Embryonic facial prominence (tissue), 1 donor: ENCODE results near the gene ZC3HAV1.
"Not testable (repeated sequence)": the region's sequence is repeated elsewhere in the genome, so short reads cannot be mapped to it uniquely, and the experiment has no call there.

Experiments used
- DNase-seq: peaks from one replicate; pipeline ENCODE4 v3.0.0-alpha.2; 2016; ENCODE audit errors: extremely low spot score

The ZC3HAV1 gene

GRCh38 chr7:139054101-139054500, 55.4 kb downstream of the ZC3HAV1 start:
- DNase-seq = no peak

- no peak for DNase-seq
Observed at GRCh38 chr7:139051655-139052054, 57.9 kb downstream of the ZC3HAV1 start.

GRCh38 chr7:139049936-139050335, 59.6 kb downstream of the ZC3HAV1 start:
- DNase-seq = no peak

GRCh38 chr7:139049111-139049510, 60.4 kb downstream of the ZC3HAV1 start:
- DNase-seq = no peak

GRCh38 chr7:139047970-139048369, 61.5 kb downstream of the ZC3HAV1 start:
- DNase-seq = no peak

DNA sequence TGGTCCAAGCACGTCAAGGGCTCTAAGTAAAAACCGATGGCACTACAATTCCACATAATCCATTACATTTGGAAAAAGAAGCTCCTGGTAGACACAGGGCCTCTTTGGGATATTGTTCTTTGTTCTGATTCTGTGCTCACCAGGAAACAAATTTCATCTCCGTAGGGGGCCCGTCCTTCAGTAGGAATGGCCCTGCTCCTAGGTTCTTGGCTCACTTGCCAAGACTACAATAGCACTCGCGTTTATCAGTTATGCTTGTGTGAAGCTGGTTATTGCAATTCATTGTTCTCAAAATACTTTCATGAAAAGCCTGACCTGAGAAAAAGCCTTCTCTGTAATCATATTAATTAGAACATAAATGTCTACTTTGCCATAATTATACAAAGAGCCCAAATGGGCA, 63.4 kb downstream of the ZC3HAV1 start:
- DNase-seq = no peak

- DNase-seq = no peak
Observed at GRCh38 chr7:139044813-139045794, 64.4 kb downstream of the ZC3HAV1 start.

DNA sequence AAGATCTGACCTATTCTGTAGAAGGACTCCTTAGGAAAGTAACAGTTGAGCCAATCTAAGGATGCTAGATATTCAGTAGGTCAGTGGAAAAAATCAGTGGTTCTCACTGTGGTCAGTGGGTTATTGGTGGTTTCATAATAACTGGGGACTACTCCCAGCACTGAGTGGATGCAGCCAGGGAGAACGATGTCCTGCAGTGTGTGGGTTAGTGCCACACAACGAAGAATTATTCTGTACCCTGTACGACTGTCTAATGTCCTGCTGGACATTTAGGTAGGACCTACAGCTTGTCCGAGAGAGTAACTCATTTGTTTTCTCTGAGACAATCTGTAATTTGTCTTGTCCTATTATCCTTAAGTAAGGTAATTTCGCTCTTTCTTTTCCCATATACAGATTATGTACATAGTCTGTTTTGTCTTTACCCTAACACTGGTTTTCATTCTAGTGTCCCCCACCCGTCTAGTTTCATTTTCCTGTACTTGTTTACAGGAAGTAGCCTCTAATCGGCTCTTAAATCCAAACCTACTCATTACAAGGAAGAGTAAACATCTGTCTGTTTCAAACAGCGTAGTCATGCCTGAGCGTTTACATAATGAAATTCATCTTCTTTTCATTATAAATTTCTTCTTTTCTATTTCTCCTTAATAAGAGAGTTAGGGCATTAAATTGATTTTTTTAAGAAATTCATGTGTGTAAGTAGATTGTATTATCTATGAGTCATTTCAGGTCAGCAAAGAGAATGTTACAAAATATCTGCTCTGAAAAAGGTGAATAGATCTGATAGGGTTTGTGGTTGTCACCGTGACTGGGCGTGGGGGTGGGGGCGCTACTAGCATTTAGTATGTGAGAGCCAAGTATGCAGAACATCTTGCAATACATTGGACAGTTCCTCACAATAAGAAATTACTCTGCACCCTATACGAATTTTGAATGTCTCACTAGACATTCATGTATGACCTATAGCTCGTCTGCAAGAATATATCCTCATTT, 65.4 kb downstream of the ZC3HAV1 start:
- DNase-seq = no peak

DNA sequence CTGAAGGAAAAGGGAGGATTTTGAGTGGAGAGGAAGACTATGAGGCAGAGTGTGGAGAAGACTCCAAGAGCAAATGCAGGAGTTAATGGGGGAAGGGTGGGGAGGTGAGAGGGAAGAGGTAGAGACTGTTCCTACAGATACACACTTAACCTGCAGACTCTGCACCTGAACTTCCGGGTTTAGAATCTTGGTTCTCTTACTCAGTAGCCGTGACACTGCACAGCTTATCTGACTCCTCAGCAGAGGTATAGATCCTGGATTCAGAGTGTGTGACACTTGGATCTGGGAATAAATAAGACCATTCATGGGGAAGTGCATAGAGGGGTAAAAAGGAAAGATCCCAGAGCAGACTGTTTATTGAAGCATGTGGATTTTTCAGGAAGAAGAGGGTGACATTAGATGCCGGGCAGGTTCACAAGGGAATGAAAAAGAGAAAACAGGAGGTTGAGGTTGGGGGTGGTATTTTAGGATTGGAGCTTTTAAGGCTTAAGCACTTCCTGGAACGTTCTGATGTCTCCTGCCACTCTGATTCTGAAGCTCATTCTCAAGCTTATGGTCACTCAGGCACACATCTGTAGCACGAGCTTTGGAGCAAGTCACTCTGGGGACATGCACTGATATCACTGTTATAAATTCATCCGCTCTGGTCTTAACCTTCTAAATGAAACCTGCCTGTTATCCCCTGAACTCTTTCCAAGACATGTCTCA, 68.0 kb downstream of the ZC3HAV1 start:
- no peak for DNase-seq

DNA sequence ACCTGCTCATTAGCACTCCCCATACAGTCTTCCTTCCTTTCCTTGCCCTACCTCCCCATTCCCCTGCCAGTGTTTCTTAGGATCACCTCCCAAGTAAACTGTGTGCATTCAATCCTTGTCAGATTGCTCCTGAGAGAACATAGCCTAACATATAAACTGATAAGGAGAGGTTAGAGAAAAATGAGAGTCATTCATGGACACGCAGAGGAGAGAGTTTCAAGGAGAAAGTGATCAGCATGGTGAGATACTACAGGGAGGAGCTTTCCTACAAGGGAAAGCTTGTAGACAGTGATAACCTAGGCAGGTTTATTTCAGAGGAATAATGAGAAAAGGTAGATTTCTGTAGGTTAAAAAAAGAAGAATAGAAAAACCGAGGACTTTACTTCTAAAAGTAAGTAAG, 70.8 kb downstream of the ZC3HAV1 start:
- no peak for DNase-seq

DNA sequence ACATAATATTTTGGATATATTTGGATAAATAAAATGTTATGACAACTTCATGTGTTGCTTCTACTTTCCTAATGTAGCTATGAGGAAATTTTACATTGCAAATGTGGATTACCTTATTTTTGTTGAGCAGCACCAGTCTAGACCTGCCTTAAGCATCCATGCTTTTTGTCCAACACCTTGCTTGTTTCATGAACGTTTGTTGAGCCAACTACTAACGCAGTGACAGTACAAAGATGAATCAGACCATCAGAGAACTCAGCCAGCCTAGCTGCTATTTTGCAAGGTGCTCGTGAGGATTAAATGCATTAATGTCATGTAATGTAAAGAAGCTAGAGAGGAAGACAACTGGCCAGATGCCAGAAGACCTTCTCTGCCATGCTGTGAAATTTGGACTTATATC, 72.6 kb downstream of the ZC3HAV1 start:
- DNase-seq = no peak

GRCh38 chr7:139035586-139036353, 73.8 kb downstream of the ZC3HAV1 start, which contains the start of gene ZC3HAV1L:
Gene ZC3HAV1L, minus strand, starts transcription at chr7:139036042. Its CDS starts 25 bp downstream, at chr7:139036017.
- peak; percentile 74 for DNase-seq

GRCh38 chr7:139034855-139035585, 74.5 kb downstream of the ZC3HAV1 start:
- DNase-seq = no peak

DNA sequence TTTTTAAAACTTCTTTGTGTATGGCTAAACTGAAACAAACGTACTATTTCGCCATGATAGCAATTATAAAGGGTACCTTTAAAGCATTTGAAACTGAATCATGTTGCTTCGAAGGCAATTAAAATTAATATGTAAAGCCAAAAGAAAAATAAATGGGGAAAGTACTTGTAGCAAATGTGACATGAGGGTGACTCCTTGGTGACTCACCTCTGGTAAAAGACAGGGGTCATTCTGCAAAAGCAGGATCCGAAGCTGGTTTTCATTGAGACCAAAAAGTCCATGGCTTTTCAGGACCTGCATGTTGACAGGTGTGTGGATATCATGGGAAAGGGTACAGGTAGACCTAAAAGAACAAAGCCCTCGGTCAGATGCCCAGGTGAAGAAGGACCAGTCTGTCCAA, 75.2 kb downstream of the ZC3HAV1 start:
- DNase-seq = no peak

DNA sequence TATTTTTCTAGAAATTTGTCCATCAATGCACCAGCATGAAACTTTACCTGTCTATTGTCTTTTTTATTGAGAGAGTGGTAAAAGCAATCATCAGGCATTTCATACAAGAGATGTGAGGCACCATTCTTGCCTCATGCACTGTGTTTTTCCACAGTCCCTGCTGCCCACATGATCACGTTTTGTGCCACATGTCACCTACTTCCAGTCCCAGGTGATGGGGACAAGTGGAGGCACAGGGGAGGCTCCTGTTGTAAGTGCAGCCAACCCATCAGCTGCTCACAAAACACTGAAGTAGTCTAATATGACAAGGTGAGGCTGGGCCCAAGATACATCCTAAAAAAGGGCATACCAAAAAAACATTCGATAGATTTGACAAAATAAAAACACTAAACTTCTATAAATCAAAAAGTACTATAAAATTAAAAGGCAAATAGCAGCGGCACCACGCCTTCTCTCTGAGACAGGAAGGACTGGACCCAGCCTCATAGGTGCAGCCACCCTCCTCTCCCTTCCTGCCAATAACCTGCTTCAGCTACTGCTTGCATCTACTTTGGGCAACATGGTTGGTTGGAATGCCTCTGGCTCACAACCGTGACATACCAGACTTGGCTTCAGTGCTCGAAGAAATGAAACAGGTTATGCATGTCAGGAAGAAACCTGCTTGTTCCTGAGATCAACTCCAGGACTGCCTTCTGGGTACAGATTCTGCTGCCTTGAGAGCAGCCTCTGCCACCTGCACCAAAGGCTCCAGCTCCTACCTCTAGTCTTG, 76.0 kb downstream of the ZC3HAV1 start:
- no peak for DNase-seq

DNA sequence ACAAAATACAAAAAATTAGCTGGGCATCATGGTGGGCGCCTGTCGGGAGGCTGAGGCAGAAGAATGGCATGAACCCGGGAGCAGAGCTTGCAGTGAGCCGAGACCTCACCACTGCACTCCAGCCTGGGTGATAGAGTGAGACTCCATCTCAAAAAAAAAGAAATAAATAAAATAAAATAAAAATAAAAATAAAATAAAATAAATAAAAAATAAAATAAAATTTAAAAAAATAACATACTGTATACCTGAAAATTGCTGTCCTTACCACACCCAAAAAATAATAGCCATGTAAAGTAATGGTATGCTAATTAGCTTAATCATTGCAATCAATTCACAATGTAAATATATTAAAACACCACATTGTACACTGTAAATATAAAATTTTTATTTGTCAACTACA, 77.0 kb downstream of the ZC3HAV1 start:
- no peak for DNase-seq

- no peak for DNase-seq
Observed at GRCh38 chr7:139029353-139029752, 80.2 kb downstream of the ZC3HAV1 start.

- DNase-seq = no peak
Observed at GRCh38 chr7:139026551-139026950, 83.0 kb downstream of the ZC3HAV1 start.

- not testable (repeated sequence) for DNase-seq
Observed at GRCh38 chr7:139025861-139026260, 83.7 kb downstream of the ZC3HAV1 start.
